ENCODE measurements around the gene NMNAT2.

DNA sequence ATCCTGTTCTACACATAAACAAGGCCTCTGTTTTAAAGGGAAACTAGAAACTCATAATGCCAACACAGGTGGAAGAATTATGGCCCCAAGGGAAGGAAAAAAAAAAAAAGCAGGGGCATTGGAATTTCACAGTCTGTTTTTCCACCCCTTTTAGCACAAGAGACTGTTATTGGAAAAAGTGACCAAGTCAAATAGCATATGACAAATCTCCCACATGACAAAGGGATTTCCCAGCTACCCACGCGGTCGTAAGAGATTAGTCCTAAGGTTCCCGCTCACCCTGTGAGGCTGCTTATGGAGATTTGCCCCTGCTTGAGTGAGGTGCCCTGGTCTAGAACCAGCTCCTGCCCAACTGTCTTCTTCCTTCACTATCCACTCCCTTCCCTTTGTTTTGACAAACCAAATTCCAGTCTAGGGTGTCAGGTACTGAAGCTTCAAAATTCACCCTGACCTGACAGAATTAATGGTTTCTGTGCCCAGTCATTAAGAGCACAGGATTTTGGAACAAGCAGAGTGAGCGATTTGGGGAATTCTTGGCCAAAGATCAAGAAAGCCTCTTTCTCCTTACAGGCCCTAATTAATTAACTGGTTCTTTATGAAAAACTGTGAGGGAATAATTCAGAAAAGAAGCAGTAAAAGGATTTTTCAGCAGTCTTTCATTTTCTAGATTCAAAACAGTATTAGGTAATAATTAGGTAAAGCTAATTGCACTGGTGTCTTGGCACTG lies 107.3 kb downstream of the NMNAT2 start:
- TF ChIP-seq CTCF (IDR thresholded peaks at IDR 0.05; ENCODE audit: insufficient read depth, low read depth, low read length) (no peak), EZH2 (IDR thresholded peaks at IDR 0.05; ENCODE audit: insufficient read depth, low read length) (no peak)
